ENCODE results near the gene IQSEC1. TPM values are rescaled to one million over a fixed set of nuclear protein-coding genes. Genes with fewer than 3 reads are reported as not detected.
A peak's percentile ranks its signal among the peaks of the same experiment; 100 is the strongest.

IQSEC1 gene
- total and polyA plus RNA-seq, 2 of the 8 experiments (the other 6 are each of a cell fraction or from before 2014, with no cell fraction given): 6.8 to 28.8 TPM

GRCh38 chr3:13088028-13089006 lies 15.1 kb upstream of the IQSEC1 start:
- Histone ChIP-seq H2BK5ac (ENCODE audit: low read depth, low read length) (no peak overlapping the region), H3K4me2 (ENCODE audit: insufficient read depth in 1 of 2, low read depth in 2 of 2, low read length in 2 of 2) (no peak overlapping the region), H4K20me1 (replicated peaks in 1 of 2; ENCODE audit: control insufficient read depth in 1 of 2, insufficient read depth in 2 of 2, low read length in 2 of 2) (no peaks in the 10 kb centered on the region), H3K9ac (replicated peaks in 1 of 4; ENCODE audit: extremely low read depth in 1 of 4, low read depth in 3 of 4, low read length in 3 of 4) (no peak overlapping the region), H4K8ac (ENCODE audit: extremely low read depth, insufficient read depth, low read length) (no peak overlapping the region), H2BK12ac (ENCODE audit: low read depth, low read length) (no peak overlapping the region), H3K23ac (ENCODE audit: insufficient read length) (no peak overlapping the region), H3K14ac (ENCODE audit: insufficient read length) (no peak overlapping the region), H3K4me1 (replicated peaks in 1 of 4; ENCODE audit: control insufficient read depth in 3 of 4, insufficient read depth in 4 of 4, low read length in 3 of 4) (peaks cover 0 to 3% (median 1%) of the 10 kb centered on the region in 4 experiments; a peak in 3 of 7 replicates), H3K4me3 (ENCODE audit: extremely low read depth in 1 of 4, insufficient read depth in 2 of 4, low read depth in 3 of 4, low read length in 4 of 4) (no peak overlapping the region), H3K79me1 (ENCODE audit: low read depth, low read length) (no peaks in the 10 kb centered on the region), H3K36me3 (ENCODE audit: control insufficient read depth in 2 of 4, insufficient read depth in 4 of 4, low read length in 3 of 4) (no peaks in the 10 kb centered on the region), H3K79me2 (ENCODE audit: control insufficient read depth in 1 of 2, insufficient read depth in 2 of 2, low read length in 2 of 2) (no peaks in the 10 kb centered on the region), H3K9me3 (ENCODE audit: insufficient read depth in 2 of 2, low read depth in 1 of 2, low read length in 1 of 2) (no peaks in the 10 kb centered on the region), H2AK5ac (ENCODE audit: low read depth, low read length) (no peak overlapping the region; the same call in 1 of the 2 replicates), H3K27me3 (replicated peaks in 1 of 4; ENCODE audit: control insufficient read depth in 3 of 4, extremely low read depth in 1 of 4, insufficient read depth in 3 of 4, low read length in 3 of 4) (no peaks in the 10 kb centered on the region), H2BK120ac (replicated peaks; ENCODE audit: low read depth, low read length) (no peak overlapping the region), H4K5ac (ENCODE audit: insufficient read length, low read depth, low read length) (no peak overlapping the region), H3K4ac (replicated peaks; ENCODE audit: insufficient read length, low read depth, low read length) (no peak overlapping the region), H3K56ac (replicated peaks; ENCODE audit: insufficient read length, low read depth, low read length) (no peak overlapping the region), H3K27ac (ENCODE audit: low read depth, low read length) (no peak overlapping the region), H2BK15ac (ENCODE audit: low read length) (no peak overlapping the region), H2BK20ac (ENCODE audit: low read length) (no peak overlapping the region), H4K91ac (replicated peaks; ENCODE audit: insufficient read length, low read length) (no peak overlapping the region), H2AFZ (ENCODE audit: low read length) (no peak overlapping the region), H3K23me2 (ENCODE audit: low read depth, low read length) (no peaks in the 10 kb centered on the region), H3K18ac (ENCODE audit: extremely low read depth, low read length) (no peak overlapping the region)
- POLR2A ChIA-PET (ENCODE audit: partially characterized antibody): no interaction called here
- WGBS, 2 experiments (ENCODE audit: extremely low coverage in 1 of 2, insufficient coverage in 1 of 2, insufficient read length in 1 of 2, insufficient replicate concordance in 2 of 2, low coverage in 1 of 2, low lambda C conversion rate in 2 of 2, missing lambda C conversion rate in 1 of 2): 87% methylated on average over 14 of the region's 14 CpGs; no CpG with 5 or more reads in 1 of the 2 experiments
- TF ChIP-seq PHF8 (conservative IDR thresholded peaks at IDR 0.05; ENCODE audit: low read depth, low read length): no peak
- TF ChIP-seq NRF1 (IDR thresholded peaks at IDR 0.05; ENCODE audit: low read depth, low read length): no peak
- TF ChIP-seq TEAD4 (IDR thresholded peaks at IDR 0.05; ENCODE audit: low read depth, low read length): no peak
- TF ChIP-seq EGR1 (IDR thresholded peaks at IDR 0.05; ENCODE audit: borderline replicate concordance, low read depth, low read length): no peak
- peak; percentile 67 for TF ChIP-seq E2F6 (IDR thresholded peaks at IDR 0.05)
- no peak for TF ChIP-seq CHD1 (IDR thresholded peaks at IDR 0.05; ENCODE audit: low read depth, low read length)
- TF ChIP-seq MAX (IDR thresholded peaks at IDR 0.05): peak; percentile 71
- TF ChIP-seq BCL11A (IDR thresholded peaks at IDR 0.05; ENCODE audit: low read depth in 2 of 2, low read length in 2 of 2): no peak
- CTCF ChIA-PET (ENCODE audit: partially characterized antibody): interaction anchor here (0.9 kb wide), 1 partner anchor 270 kb away, joined by 3 read pairs; no protein-coding TSS in a partner anchor
- DNase-seq (ENCODE audit: low read depth in 1 of 2, low spot score in 2 of 2) (no peak), FAIRE-seq (no peak)
